HG02938 (cell line): ENCODE results near the gene SORT1.
"Not testable (repeated sequence)": the region's sequence is repeated elsewhere in the genome, so short reads cannot be mapped to it uniquely, and the experiment has no call there.

ENCODE experiments used
- ATAC-seq: cut with Tn5 transposase; IDR thresholded peaks from one replicate; pipeline ENCODE4 v1.9.1; 2021; ENCODE audit warnings: mild to moderate bottlenecking, moderate library complexity; ENCODE audit not compliant: unreplicated experiment

SORT1 gene

DNA sequence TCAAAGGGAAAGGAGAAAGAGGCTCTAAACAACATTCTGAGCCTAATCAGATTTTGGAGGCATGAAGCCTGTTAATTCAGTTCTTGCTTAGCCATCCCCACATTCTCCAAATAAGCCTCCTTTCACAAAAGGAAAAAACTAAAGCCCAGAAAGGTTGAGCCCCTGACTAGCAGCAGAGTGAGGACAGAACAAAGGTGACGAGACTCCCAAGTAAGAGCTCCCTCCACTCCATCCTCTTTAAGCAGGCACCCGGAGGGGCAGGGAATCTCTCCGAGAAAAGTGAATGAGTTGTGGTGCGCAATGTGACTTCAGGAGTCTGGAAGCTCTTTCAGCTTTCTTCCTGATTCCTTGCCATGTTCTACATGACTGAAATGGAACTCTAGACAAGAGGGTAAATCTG is 47.5 kb downstream of the SORT1 start:
- no peak for ATAC-seq

DNA sequence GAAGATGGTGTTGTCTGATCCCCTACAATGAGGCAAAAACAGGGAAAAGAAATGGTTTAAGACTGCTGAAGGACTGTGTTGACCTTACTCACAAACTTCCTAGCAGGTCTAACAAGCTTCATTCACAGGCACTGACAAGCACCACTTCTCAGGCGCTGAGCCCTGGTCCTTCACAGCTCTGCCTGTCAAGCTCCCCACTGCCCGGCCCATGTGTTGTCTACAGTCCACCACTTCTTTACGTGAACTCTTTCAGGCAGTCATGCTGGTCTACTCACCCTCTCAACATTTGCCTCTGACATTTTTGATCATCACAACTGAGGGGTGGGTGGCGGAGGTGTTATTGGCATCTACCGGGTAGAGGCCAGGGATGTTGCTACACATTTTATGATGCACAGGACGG is 50.2 kb downstream of the SORT1 start:
- ATAC-seq: no peak

DNA sequence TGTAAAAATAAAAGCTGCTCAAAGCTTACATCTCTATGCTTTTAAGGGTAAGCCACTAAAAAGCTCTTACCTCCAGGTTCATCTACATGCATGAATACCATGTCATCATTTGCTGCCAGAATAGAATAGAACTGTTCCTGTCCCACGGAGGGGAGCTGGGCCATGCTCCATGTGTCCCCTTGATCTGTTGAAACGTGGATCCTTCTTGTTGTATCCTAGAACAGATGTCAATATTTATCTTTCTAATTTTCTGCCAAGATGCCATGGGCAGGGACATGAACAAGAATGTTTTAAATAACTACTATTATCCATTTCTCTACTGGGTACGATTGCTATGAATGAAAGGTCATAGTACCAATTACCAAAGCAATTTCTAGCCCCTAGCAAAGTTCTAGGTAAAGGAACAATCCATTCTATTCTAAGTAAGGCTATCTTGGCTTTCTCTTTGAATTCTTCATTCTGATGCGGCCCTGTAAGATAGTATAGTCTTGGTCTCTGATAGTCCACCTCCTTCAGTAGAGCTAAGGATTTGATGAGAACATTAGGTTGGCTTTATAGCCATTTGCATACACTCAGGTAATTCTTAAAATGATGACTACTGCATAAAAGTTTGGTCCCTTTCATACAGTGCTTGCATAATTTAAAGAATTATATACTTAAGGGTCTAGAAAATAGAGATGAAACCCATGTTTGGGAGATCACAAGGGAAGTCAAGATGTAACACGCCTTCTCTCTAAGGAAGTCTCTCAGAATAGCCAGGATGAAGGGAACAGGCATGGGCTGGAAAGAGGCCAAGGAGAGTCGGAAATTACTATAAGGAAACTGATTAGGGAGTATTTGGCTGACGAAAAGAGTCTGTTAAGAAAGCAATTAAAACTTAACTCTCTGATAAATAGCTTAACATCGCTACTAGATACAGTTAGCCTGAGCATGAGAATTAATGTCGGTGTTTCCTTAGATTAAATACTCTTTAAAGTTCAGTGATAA is 55.5 kb downstream of the SORT1 start:
- no peak for ATAC-seq

DNA sequence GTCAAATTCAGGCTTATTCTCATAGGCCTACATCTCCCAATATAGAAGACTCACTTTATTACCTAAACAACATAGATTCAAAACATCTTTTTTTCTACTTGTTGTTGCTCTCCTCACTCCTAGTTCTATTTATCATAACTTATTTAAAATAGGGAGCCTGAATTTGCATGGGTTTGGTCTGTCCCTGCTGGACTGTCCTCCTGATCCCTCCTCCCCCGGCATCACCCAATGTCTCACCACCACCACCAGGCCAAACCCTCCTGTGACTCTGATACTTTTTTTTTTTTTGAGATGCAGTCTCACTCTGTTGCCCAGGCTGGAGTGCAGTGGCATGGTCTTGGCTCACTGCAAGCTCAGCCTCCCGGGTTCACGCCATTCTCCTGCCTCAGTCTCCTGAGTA is 59.1 kb downstream of the SORT1 start:
- ATAC-seq: no peak

DNA sequence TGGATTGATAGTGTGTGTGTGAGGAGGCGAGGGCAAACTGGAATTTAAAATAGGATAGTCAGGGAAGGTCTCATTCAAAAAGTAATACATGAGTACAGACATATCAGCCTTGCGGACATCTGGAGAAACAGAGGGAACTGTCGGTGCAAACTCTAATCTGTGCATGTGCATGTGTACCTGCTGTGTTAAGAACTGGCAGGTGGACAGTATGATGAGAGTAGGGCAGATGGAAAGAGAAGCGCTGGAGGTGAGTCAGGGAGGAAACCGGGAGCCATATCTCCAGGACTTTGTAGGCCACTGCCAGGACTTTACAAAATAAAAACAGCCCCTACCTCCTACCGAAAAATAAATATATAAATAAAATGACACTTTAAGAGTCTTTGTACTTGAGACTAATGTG is 59.6 kb downstream of the SORT1 start:
- no peak for ATAC-seq

DNA sequence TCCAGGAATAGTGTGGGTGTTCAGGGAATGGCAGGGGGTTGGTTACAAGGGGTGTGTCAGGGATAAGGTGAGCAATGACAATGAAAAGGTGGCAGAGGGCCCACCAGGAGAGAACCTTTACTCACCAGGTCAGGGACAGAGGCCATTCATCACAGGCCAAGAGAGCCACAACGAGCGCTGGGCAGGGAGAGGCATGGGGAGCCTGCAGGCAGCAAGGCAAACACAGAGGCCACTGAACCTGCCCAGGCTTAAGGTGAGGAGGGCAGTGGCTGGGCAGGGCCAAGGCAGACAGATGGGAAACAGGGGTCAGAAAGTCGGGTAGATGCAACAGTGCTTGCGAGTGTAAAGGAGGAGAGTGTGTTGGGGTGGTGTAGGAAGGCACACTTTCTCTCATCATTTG is 62.6 kb downstream of the SORT1 start:
- no peak for ATAC-seq

DNA sequence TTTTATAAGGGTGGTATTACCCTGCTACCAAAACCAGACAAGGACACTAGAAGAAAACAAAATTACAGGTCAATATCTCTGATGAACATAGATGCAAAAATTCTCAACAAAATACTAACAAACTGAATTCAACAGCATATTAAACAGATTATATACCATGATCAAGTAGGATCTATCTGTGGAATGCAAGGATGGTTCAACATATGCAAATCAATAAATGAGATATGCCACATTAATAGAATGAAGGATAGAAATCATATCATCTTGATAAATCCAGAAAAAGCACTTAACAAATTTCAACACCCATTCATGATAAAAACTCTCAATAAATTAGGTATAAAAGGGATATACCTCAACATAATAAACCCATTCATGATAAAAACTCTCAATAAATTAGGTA is 66.6 kb downstream of the SORT1 start:
- no peak for ATAC-seq

DNA sequence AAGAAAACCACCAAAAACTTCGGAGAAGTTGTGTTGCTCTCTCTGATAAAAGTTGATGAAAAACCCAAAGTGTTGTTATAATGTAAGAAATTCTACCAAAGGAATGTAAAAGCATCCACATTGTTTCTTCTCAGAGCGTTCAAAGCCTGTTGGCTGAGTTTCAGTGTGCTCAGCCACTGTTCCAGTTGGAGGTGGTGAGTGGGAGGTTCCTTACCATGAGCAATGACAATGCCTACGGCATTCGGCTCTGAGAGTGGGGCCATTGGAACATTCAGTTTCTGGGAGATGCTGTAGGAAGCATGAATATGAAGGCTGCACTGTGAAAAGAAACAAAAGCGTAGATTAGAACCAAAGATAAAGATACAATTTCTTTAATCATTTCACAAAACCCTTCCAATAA is 70.4 kb downstream of the SORT1 start:
- ATAC-seq: no peak

DNA sequence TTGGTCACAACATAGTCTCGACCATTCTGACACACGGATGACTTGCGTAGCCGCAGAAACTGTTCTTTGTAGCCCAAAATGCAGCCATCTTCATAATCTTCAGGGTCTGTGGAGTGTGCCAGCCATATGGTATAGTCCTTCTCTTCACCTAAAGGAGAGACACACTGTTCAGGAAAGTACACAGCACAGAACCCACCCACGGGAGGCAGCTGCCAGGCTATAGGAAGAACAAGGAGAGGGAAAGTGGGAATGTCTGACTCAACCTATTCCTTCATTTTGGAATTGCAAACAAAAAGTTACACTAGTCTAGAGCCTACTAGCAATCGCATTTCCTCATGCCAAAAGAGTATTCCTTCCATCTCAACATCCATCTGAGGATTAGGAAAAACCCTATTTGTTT is 74.7 kb downstream of the SORT1 start:
- ATAC-seq: no peak

DNA sequence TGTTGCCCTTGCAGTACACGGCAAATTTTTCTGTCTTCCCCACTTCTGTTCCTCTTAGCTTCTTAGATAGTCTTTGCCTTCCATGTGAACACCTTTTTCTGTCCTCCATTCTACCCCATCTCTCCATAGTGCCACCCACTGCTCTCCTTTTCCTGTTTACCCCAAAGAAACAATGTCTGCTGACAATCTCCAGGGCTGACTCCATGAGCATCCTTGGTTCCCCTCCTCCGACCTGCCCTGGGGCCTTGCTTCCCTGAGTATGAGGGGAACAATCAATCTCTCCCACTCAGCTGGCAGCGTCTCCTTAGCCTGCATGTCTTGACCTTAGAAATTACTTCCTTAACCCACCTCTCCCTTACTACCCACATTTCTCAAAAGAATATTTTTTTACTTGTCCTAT is 78.6 kb downstream of the SORT1 start:
- no peak for ATAC-seq

DNA sequence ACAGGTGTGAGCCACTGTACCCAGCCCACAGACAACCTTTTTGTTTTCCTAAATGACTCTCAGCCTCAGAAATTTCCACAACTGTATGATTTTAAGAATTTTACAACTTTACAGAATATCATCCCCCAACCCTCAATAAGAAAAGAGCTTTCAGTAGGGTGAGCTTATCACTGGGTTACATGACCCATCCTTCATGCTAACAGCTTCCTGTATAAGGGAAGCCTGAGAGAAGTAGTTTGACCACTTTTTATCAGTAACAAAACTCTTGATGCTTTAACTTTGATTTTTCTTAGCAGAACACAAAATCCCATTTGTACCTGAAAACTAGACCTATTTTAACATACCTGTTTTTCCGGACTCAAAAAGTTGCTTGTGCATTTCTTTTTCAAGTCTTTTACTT is 81.2 kb downstream of the SORT1 start:
- ATAC-seq: no peak

DNA sequence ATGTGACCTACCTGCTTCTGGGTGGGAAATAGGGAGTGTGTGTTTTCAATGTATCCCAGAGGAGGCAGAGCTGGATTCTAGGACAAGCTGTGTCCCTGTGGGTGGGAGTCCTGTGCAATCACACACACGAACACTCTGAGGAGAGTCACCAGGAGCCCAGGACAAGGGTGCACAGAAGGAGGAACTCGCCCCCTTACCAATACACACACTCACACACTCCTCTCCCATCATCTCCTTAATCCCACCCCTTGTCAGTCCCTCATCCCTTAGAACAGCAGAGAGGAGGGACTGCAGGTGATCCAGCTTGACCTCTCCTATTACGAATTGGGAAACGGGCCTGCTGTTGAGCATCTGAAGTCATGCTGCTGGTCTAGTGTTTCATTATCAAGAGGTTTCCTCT is 82.4 kb downstream of the SORT1 start:
- ATAC-seq: no peak

DNA sequence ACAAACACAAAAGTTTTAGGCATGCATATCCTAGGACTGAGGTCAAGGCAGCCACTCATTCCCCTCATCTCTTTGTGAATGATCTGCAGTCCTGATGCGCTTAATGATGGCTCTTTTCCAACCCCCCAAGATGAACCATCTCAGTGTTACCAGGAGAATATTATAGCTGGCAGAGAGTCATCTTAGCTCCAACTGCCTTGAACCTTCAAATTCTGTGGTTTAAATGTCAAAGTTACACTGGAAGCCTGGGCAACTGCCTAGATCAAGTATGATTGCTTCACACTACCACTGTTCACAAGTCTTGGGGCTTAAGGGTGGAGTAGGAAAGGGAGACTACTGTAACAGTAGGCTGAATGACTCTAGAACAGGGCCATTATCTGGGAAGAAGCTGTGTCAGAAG is 82.9 kb downstream of the SORT1 start:
- ATAC-seq: no peak

DNA sequence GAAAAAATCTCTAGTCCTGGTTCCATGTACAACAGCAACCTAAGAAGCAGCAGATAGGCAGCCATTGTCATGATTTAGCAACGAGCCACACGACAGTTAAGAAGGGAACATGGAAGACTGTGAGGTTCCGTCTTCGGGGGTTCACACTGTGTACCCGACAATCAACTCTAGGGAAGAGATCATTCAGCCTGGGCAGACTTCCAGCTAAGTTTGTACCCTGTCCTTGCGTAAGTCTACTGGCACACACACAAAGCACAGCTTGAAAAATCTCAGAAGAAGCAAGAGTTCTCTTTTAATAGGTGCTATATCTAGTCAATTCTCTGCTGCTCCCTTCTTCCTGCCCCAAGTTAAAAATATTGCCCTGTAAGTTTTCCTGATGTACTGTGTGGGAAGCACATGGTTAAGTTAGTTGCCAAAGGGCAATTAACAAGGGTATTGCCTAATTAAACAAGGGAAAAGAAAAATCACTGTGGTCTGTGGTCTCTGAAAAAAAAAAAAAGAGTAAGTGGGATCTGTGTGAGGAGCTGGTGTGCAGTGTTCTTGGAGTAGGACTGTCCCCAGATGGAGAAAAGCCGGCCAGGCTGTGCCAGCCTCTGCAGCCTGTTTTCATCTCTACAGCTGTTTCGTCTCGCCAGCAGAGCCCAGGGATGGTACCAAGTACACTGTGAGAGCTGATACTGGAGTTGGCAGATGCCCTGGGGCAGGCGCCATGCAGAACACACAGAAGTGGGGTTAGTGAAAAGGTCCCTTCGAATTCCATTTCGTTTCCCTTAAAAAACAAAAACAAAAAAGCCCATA is 84.5 kb downstream of the SORT1 start:
- no peak for ATAC-seq

DNA sequence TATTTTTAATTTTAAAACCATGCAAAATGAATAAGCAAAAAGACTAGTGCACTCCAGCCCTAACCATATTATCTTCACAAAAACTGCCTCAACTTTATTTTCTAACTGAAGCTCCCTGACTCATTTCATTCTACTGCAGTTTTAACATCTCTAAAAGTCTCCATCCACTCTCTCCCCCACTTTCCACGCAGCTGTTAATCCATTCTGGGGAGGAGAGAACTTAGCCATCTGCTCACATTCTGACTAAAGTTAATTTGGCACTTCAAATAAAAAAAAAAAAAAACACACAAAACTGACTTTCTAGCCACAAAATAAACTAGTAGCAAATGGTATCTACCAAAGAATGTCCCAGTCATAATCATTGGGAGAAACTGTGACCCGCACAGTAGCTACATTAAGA is 85.5 kb downstream of the SORT1 start:
- ATAC-seq: no peak

DNA sequence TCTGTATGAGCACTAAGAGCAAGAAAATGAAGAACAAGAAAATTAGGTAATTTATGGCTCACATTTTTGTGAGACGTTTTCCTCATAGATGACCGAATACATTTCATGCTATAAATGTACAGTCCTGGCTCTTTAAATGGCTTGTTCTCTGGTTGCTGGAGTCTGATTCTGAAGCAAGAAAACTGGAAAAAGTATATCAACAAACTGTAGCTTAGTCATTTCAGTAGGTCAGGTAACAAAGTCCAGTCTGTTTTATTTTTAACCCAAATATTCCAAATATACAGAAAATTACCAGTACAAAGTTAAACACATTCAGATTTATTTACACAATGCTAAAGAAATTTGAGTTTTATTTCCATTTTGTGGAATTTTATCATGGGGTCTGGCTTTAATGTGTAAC is 88.4 kb downstream of the SORT1 start:
- ATAC-seq: no peak

DNA sequence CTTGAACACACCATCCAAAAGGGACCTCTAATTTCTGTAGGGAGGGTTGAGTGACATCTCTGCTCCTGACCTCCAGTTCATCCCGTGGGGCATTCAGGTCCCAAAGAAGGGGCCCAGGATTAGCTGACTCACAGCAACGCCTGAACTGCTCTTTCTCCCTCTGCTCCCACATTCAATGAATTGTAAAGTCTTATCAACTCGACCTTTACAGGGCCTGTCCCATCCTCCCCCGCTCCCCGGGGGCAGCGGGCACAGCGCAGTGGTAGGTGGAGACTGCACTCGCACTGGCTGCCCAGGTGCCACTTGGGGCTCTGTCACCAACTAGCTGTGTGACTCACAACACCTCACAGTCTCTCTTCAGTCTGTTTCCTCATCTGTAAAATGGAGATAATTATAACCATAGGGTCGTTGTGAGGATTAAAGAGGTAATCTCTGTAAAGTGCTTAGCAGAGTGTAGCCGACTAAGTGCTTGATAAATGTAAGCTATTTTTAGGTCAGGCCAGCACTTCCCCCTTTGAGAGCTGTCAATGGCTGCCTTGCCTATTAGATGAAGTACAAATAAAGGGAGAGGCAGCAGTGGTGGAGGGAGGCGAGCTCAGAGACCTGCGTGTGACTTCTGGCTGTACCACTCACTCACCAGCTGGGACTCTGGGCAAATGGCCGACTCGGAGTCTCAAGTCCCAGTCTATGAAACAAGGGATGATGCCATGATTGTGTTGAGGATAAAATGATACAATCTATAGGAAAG is 90.3 kb downstream of the SORT1 start:
- ATAC-seq: no peak

DNA sequence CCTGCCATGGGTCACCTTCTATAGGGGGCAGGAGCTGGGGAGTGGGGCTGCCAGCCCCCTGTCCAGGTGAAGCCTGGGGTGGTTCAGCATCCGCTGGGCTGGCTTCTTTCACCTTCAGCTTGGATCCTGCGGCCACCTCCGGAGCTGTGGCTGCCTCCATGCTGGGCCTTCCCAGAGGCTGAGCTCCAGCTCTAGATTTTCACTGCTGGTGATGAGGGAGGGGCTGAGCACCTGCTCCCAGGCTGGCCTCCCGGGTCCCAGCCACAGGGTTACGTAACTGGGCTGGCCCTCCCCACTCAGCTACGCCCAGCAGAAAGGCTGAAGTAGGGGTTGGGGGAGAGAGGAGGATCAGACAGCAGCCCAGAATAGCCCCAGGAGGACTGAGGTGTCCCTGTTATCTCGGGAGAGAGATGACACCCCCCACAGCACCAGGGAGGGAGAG is 90.9 kb downstream of the SORT1 start, which contains the start of gene MYBPHL:
Gene MYBPHL (minus strand): TSS at position 180 of the 442 bp plus-strand sequence. CDS start 20 bp downstream, at position 160.
- no peak for ATAC-seq

DNA sequence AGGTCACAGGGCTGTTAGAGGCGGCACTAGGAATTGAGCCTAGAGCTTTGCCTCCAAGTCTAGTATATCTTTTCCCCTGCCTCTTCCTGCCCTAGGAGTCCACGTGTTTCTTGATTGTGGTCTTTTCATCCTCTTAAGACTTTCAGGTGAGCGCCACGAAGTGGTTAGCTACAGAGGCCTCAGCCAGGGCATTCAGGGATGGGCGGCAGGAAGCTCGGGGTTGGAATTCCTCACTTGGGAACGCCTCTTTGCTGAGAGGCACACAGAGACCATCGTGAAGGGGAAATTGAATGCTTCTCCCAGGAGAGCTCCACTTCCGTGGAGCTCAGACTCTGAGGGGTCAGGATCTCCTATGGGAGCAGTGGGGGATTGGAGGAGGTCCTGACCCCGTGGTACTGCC is 91.7 kb downstream of the SORT1 start:
- not testable (repeated sequence) for ATAC-seq

DNA sequence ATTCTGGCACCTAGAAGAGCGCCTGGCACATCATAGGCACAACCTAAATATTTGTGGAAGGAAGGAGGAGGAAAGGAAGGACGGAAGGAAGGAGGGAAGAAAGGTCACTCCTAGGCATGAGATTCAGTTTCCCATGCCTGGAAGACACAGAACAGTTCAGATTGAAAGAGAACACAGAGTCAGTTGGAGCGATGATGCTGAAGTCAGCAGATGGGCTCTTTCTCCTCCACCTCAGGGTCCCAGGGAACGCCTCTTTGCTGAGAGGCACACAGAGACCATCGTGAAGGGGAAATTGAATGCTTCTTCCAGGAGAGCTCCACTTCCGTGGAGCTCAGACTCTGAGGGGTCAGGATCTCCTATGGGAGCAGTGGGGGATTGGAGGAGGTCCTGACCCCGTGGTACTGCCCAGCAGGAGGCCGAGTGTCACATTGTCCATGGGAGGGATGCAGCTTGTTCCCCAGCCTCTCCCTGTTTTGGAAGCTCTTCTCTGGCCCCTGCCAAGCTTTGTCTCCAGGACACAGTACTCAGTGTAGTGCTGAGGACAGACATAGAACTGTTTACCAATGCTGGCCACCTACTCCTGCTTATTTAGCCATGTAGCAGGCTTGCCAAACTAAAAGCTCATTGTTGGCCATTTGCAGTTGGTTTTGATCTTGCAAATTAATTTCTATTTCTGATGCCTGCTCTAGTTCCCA is 93.3 kb downstream of the SORT1 start:
- ATAC-seq: no peak

DNA sequence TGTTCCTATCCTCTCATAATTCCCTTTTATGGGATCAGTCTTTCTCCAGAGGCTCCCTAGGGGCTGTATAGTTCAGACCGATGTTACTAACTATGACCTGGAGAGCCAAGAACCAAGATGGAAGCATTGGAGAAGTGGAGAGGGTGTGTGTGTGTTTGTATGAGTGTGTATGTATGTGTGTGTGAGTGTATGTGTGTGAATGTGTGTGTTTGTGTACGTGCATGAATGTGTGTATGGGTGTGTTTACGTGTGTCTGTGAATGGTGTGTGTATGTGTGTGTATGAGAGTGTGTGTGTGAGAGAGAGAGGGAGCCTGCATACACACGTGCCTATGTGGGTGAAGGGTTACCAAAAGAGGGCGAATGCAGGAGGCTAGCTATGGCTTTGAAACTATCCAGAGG is 95.8 kb downstream of the SORT1 start:
- no peak for ATAC-seq
